Measurements from ENCODE around the gene GUCA2A. TPM values are rescaled to one million over a fixed set of nuclear protein-coding genes. Genes with fewer than 3 reads are reported as not detected.

The GUCA2A gene
- total and polyA plus RNA-seq, 9 of the 15 experiments (the other 6 are each of a cell fraction or from before 2014, with no cell fraction given), result not detected

GRCh38 chr1:42175314-42176054 is 10.9 kb upstream of the GUCA2A start:
- Histone ChIP-seq H3K9me1 (ENCODE audit: control insufficient read depth, insufficient read depth, low read length) (no peaks in the 10 kb centered on the region), H3K4me2 (ENCODE audit: insufficient read depth, low read length) (no peak overlapping the region), H3K4me1 (replicated peaks in 1 of 2; ENCODE audit: control insufficient read depth in 2 of 2, insufficient read depth in 2 of 2, low read length in 2 of 2) (peaks cover 0 to 3% of the 10 kb centered on the region in 2 experiments; a peak in 2 of 5 replicates), H3K9ac (ENCODE audit: insufficient read depth in 1 of 2, low read depth in 2 of 2, low read length in 2 of 2) (no peak overlapping the region), H3K27me3 (ENCODE audit: control insufficient read depth in 2 of 2, insufficient read depth in 2 of 2, low read length in 2 of 2) (no peaks in the 10 kb centered on the region), H3K4me3 (no peak overlapping the region), H3K36me3 (ENCODE audit: control insufficient read depth, insufficient read depth, low read length) (peaks cover 23% of the 10 kb centered on the region; the same call in 2 of the 3 replicates), H3K79me2 (ENCODE audit: control insufficient read depth, insufficient read depth, low read length) (no peaks in the 10 kb centered on the region), H3K27ac (ENCODE audit: extremely low read depth, low read depth, low read length) (no peak overlapping the region), H2AFZ (ENCODE audit: low read depth, low read length) (no peak overlapping the region), H3K9me3 (replicated peaks; ENCODE audit: control insufficient read depth, insufficient read depth, low read depth, low read length) (no peaks in the 10 kb centered on the region), H4K20me1 (replicated peaks; ENCODE audit: control insufficient read depth, insufficient read depth, low read length) (0 out of 2 replicates have a peak, but pooled peaks cover 10% of the 10 kb centered on the region)
- ATAC-seq (no peak), FAIRE-seq (no peak), DNase-seq (ENCODE audit: extremely low read depth in 1 of 4, low spot score in 3 of 4) (no peak)
- POLR2A ChIA-PET, result interaction anchor here (0.9 kb wide), 1 partner anchor 9 kb away, joined by 3 read pairs; no protein-coding TSS in a partner anchor
- 89% methylated on average over 7 of the region's 7 CpGs for WGBS (ENCODE audit: insufficient coverage, low coverage, missing lambda C conversion rate)
- intact Hi-C loops (cut with micrococcal nuclease), result loop anchor here (10.0 kb wide), 1 partner anchor 601 kb away; no protein-coding TSS in a partner anchor
- in situ Hi-C loops (cut with MboI), result no loop called here
- BruUV-seq (replicated peaks), result no TSS peak
- no peak for TF ChIP-seq ZNF124 (CRISPR knock-in tag; IDR thresholded peaks at IDR 0.05)
- no peak for TF ChIP-seq EWSR1 (IDR thresholded peaks at IDR 0.05; ENCODE audit: borderline replicate concordance, low read depth, partially characterized antibody)
- TF ChIP-seq THAP7 (CRISPR knock-in tag; IDR thresholded peaks at IDR 0.05), result no peak
- no peak for TF ChIP-seq ZNF184 (CRISPR knock-in tag; IDR thresholded peaks at IDR 0.05)
- TF ChIP-seq ZSCAN32 (CRISPR knock-in tag; IDR thresholded peaks at IDR 0.05), result no peak
- no peak for TF ChIP-seq ELF4 (CRISPR knock-in tag; IDR thresholded peaks at IDR 0.05)
- no peak for TF ChIP-seq TEAD4 (IDR thresholded peaks at IDR 0.05; ENCODE audit: low read length)
- TF ChIP-seq TEAD4 (CRISPR knock-in tag; IDR thresholded peaks at IDR 0.05; ENCODE audit: borderline replicate concordance), result no peak
- no peak for TF ChIP-seq BRD9 (IDR thresholded peaks at IDR 0.05; ENCODE audit: low read depth, partially characterized antibody)
- CTCF ChIA-PET (ENCODE audit: low intra/inter-chr PET ratio), result no interaction called here

Data from K562 (cell line).